ENCODE measurements around the gene MTRR.

Gene MTRR

GRCh38 chr5:7857361-7857760 lies 11.6 kb upstream of the MTRR start:
- no peak for DNase-seq (ENCODE audit: low read depth)

GRCh38 chr5:7857926-7858632 lies 10.9 kb upstream of the MTRR start:
- no peak for DNase-seq (ENCODE audit: low read depth)

GRCh38 chr5:7866196-7866595 lies 2.8 kb upstream of the MTRR start:
- DNase-seq (ENCODE audit: low read depth): no peak

- DNase-seq (ENCODE audit: low read depth): no peak
Measured at GRCh38 chr5:7867260-7867659, 1.7 kb upstream of the MTRR start.

GRCh38 chr5:7868427-7868772 lies 548 bp upstream of the MTRR start:
- no peak for DNase-seq (ENCODE audit: low read depth)

- no peak for DNase-seq (ENCODE audit: low read depth)
Measured at GRCh38 chr5:7869474-7870136, 657 bp downstream of the MTRR start.

DNA sequence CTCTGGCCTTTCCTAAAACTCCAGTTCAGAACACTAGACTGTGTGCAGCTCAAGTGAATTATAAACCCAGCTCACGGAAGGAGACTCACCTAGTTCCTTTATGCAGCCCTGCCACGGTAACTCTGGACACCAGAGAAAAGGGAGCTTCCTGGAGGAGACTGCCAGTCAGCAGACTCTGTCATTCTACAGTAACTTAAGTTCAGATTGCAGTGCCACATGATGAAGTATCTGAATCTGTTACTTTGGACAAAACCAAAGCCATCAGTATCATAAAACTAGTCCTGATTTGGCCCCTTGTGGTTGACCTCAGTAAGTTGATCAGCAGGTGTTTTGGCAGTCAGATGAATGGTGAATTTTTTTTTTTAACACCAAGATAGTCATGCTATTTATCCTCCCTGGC lies 2.7 kb downstream of the MTRR start:
- DNase-seq (ENCODE audit: low read depth): no peak

DNA sequence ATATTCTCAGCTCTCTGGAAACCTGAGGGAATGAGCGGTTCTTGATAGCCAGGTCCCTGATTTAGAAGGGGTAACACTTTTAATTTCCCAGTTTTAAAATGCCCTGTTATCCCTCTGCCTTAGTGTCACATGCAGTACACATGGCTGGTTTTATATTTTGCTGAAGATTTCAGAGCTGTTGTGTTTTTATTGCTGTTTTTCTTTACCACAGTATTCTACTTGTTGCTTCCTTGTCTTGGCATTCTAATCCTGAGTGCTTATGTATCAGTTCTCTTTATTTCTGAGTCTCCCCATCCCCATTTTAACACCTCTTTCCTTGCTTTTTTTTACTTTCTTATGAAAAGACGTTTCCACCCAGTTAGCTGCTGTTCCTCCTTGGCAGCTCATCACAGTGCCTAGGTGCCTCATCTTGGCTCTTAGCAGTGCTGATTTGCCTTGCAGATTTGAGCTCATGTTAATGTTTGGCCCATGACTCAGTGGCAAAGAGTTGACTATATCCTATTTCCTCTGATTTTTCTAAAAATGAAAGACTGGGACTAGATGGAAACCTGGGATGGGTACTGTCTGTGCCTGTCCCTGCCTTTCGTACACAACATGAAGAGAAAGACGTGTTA lies 3.7 kb downstream of the MTRR start:
- DNase-seq (ENCODE audit: low read depth): no peak

DNA sequence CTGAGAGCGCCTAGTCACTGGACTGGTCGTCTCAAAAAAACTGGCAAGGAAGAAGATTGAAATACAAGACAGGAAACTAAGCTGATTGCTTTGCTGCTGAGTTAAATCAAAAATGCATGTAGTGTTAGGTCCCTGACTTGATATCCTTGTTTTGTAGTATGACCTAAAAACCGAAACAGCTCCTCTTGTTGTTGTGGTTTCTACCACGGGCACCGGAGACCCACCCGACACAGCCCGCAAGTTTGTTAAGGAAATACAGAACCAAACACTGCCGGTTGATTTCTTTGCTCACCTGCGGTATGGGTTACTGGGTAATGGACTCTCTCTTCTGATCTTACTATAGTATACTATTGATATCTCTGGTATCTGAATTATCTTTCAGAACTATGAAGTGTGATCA lies 4.3 kb downstream of the MTRR start:
- DNase-seq (ENCODE audit: low read depth): no peak

GRCh38 chr5:7874639-7875038 lies 5.7 kb downstream of the MTRR start:
- no peak for DNase-seq (ENCODE audit: low read depth)

DNA sequence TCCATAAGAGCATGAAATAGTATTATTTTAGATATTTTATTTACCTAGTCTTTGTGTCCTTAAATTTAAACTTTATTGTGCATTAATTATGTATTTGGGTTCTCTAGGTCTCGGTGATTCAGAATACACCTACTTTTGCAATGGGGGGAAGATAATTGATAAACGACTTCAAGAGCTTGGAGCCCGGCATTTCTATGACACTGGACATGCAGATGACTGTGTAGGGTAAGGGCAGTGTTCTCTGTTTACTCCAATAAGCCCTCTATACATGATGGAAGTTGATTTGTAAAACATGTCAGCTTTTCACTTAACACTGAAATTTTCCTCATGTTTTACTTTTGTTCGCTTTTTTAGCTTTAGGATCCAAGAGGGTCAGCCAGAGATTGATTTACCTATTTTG lies 6.2 kb downstream of the MTRR start:
- DNase-seq (ENCODE audit: low read depth): no peak

DNA sequence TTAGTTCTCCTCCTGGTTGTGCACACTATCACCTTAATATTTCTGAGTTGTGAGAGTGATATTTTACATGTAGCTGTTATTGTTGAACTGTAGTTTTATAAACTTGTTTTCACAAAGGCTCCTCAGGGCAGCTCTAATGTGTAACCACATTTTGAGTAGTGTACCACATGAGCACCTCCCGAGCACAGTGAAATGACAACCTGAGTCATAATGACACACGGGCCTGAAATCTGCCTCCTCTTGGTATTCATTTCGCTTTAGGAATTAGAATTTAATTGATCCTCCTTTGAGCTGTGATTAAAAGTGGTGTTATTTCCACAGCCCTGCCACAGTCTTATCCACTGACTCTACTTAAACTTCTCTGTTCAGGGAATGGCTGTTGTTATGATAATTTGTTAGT lies 7.9 kb downstream of the MTRR start:
- DNase-seq (ENCODE audit: low read depth): no peak

DNA sequence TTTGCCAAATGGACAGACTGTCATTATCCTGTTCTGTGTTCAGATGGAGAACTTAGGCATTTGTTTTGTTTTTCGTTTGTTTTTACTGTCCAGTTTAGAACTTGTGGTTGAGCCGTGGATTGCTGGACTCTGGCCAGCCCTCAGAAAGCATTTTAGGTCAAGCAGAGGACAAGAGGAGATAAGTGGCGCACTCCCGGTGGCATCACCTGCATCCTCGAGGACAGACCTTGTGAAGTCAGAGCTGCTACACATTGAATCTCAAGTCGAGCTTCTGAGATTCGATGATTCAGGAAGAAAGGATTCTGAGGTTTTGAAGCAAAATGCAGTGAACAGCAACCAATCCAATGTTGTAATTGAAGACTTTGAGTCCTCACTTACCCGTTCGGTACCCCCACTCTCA lies 8.9 kb downstream of the MTRR start:
- no peak for DNase-seq (ENCODE audit: low read depth)

DNA sequence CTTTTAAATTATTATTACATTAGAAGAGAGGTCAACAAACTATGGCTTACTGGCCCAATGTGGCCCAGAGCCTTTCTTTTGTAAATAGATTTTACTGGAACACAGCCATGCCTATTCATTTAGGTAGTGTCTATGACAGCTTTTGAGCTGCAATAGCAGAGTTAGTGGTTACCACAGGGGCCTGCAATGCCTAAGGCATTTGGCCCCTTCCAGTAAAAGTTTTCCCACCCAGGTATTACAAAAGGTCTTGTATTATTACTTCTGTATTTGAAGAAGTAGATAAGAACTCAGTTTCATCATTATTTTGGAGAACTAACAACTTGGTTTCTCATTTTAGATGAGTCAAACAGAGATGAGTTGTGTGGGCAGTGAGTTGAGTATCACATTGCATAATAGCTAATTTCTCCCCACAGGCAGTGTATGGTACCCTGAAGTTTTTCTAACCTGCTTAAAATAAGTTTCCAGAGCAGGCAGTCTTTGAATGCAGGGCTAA lies 9.5 kb downstream of the MTRR start:
- no peak for DNase-seq (ENCODE audit: low read depth)

DNA sequence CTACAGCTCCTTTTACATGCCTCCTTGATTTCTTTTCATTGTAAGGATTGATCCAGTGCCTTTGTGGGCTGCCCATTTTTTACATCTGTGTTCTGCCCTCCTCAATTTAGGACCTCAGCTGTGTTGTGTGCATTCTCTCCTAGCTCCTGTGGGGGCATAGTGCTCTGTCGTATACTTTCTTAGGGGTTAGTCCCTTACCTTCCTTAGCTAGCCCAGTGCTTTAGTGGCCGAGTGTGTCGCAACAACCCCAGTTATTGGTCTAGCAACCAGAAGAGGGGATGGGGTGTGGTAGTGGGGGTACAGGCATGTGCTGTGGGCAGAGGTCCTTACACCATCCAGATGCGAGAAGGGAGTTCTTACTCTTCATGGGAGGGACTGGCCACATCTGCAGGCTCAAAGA lies 12.1 kb downstream of the MTRR start:
- DNase-seq (ENCODE audit: low read depth): no peak

DNA sequence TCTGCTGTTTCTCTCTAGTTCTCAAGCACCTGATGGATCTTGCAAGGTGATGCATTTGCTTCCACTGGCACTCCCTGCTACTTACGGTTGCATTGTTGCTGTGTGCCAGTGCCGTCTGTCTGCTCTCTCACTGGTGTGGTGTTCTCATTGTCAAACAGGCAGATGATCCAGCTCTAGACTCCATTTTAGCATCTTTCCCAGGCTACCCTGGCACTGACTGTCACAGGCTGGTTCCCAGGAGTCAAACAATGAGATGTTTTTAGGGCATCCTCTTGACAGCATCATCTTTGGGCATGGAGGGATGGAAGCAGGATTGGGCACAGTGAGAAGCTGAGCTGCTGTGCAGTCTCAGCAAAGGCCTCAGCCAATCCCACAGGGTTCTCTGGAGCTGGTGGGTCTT lies 12.9 kb downstream of the MTRR start:
- no peak for DNase-seq (ENCODE audit: low read depth)

- no peak for DNase-seq (ENCODE audit: low read depth)
Measured at GRCh38 chr5:7882926-7883325, 14.0 kb downstream of the MTRR start.

DNA sequence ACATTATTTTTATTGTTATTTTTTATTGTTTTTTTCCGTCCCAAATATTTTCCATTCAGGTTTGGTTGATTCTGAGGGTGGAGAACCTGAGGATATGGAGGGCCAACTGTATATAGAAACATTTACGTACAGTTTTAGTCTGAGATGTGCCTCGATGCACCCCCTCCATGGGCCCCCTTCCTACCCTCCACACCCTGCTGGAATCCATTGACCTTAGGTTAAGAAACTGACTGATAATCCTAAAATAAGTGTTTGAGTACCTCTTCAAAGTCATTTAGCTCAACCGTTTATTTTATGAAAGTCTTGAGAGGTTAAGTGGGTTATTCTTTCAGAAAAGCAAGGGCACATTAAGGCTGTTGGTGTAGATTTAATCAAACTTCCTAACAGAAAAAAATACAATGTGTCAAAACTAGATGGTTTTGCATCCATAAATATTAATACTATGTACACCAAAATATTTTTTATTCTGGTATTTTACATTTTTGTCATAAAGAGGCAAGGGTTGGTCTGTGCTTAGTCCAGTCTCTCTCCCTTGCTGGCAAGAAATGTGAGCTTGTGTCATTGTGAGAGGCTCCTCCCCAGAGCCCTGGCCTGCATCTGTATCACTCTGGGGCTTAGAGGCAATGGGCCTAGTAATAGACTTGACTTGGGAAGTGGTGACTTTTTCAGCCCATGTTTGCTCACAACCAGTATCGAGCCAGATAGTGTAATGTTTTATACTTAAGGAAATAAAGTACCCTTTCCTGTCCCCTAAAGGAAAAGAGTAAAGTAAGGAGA lies 15.7 kb downstream of the MTRR start:
- no peak for DNase-seq (ENCODE audit: low read depth)

DNA sequence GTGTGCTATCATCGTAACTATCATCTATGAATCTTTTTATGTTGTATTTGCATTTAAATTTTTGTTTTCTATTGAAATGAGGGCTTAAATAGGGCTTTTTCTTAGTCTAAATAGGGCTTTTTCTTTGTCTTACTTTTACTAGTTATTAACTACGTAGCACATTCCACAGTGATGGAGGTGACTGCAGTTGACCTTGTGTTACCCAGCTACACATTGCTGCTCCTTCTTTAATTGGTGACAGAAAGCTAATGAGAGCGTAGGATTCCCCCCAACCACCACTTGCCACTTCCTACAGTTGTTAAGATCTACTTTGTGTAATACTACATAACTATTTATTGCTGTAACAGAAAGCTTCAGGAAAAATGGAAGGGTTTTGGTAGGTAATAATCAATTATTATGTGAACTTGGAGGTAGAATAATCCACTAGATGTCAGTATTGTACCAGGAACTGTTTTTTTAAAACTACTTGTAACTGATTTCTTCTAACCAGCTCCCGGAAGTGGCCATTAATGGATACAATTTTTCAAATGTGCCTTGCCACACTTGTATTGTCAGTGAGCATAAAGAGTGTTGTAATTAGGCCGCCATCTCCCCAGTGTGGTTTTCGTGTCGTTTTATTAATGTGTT lies 18.0 kb downstream of the MTRR start:
- no peak for DNase-seq (ENCODE audit: low read depth)

DNA sequence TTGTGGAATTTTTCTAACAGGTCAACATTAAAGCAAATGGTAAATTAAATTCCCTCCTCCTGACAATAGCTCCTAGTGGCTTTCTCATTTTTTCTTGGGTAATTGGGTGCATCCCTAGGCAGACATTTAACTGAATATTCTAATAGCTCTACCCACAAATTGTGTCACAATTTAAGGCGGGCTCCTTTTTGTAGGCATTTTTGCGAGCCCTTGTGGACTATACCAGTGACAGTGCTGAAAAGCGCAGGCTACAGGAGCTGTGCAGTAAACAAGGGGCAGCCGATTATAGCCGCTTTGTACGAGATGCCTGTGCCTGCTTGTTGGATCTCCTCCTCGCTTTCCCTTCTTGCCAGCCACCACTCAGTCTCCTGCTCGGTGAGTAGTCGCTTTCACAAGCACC lies 20.0 kb downstream of the MTRR start:
- no peak for DNase-seq (ENCODE audit: low read depth)

GRCh38 chr5:7894439-7894838 lies 25.5 kb downstream of the MTRR start:
- DNase-seq (ENCODE audit: low read depth): no peak

GRCh38 chr5:7894860-7895259 lies 25.9 kb downstream of the MTRR start:
- no peak for DNase-seq (ENCODE audit: low read depth)

Measured in activated T-helper 1 cell treated with Interleukin-2 at 50 U/mL for 16 hours (primary cell).